GM19455 (cell line): ENCODE data around the gene NUCKS1.

Experiments used
- ATAC-seq: cut with Tn5 transposase; IDR thresholded peaks from one replicate; pipeline ENCODE4 v1.9.1; 2021; ENCODE audit not compliant: unreplicated experiment

The NUCKS1 gene

GRCh38 chr1:205750138-205751035 lies at the start of gene NUCKS1:
NUCKS1 (minus strand) TSS chr1:205750182; CDS start chr1:205749973, 209 bp downstream.
- peak; percentile 80 for ATAC-seq

- ATAC-seq = no peak
These were observed 48.6 kb upstream of the NUCKS1 start for GRCh38 chr1:205798577-205798976.

- ATAC-seq = no peak
These were observed 47.2 kb upstream of the NUCKS1 start for GRCh38 chr1:205797168-205797567.

- no peak for ATAC-seq
These were observed 44.2 kb upstream of the NUCKS1 start for GRCh38 chr1:205794011-205794730.

GRCh38 chr1:205792961-205793673 lies 43.1 kb upstream of the NUCKS1 start:
- ATAC-seq = no peak

GRCh38 chr1:205792481-205792881 lies 42.5 kb upstream of the NUCKS1 start:
- ATAC-seq = no peak

GRCh38 chr1:205791568-205792180 lies 41.7 kb upstream of the NUCKS1 start:
- no peak for ATAC-seq

- ATAC-seq = no peak
These were observed 37.4 kb upstream of the NUCKS1 start for GRCh38 chr1:205787287-205787916.

GRCh38 chr1:205786601-205787000 lies 36.6 kb upstream of the NUCKS1 start:
- ATAC-seq = no peak

GRCh38 chr1:205785446-205785845 lies 35.5 kb upstream of the NUCKS1 start:
- no peak for ATAC-seq

- no peak for ATAC-seq
These were observed 33.9 kb upstream of the NUCKS1 start for GRCh38 chr1:205783904-205784303.

- no peak for ATAC-seq
These were observed 33.4 kb upstream of the NUCKS1 start for GRCh38 chr1:205783433-205783795.

GRCh38 chr1:205782627-205783432 lies 32.8 kb upstream of the NUCKS1 start:
- ATAC-seq = no peak

- ATAC-seq = no peak
These were observed 30.4 kb upstream of the NUCKS1 start for GRCh38 chr1:205780335-205780734.

GRCh38 chr1:205777994-205778393 lies 28.0 kb upstream of the NUCKS1 start:
- ATAC-seq = no peak

- no peak for ATAC-seq
These were observed 25.7 kb upstream of the NUCKS1 start for GRCh38 chr1:205775717-205776056.

GRCh38 chr1:205775015-205775716 lies 25.2 kb upstream of the NUCKS1 start, which contains the start of gene RAB29:
RAB29 (minus strand) TSS chr1:205775482; CDS start chr1:205774956, 526 bp downstream.
- ATAC-seq = peak; percentile 83

GRCh38 chr1:205774198-205775014 lies 24.4 kb upstream of the NUCKS1 start:
- peak; percentile 47 for ATAC-seq
